HG03135 (cell line): ENCODE data around the gene CPE.
"Not testable (repeated sequence)": the region's sequence is repeated elsewhere in the genome, so short reads cannot be mapped to it uniquely, and the experiment has no call there.

Experiments used
- ATAC-seq: cut with Tn5 transposase; IDR thresholded peaks from one replicate; pipeline ENCODE4 v1.9.1; 2021; ENCODE audit warnings: mild to moderate bottlenecking, moderate library complexity; ENCODE audit not compliant: unreplicated experiment

Gene CPE

GRCh38 chr4:165403048-165403447 lies 24.2 kb downstream of the CPE start:
- ATAC-seq, result no peak

GRCh38 chr4:165403637-165404036 lies 24.8 kb downstream of the CPE start:
- ATAC-seq, result no peak

GRCh38 chr4:165404080-165404479 lies 25.3 kb downstream of the CPE start:
- ATAC-seq, result no peak

- ATAC-seq, result no peak
Observed at GRCh38 chr4:165404696-165405095, 25.9 kb downstream of the CPE start.

GRCh38 chr4:165410214-165410613 lies 31.4 kb downstream of the CPE start:
- ATAC-seq, result no peak

GRCh38 chr4:165415910-165416309 lies 37.1 kb downstream of the CPE start:
- no peak for ATAC-seq

GRCh38 chr4:165418073-165418472 lies 39.3 kb downstream of the CPE start:
- no peak for ATAC-seq

GRCh38 chr4:165425629-165426028 lies 46.8 kb downstream of the CPE start:
- no peak for ATAC-seq

- ATAC-seq, result no peak
Observed at GRCh38 chr4:165426331-165426730, 47.5 kb downstream of the CPE start.

- no peak for ATAC-seq
Observed at GRCh38 chr4:165426823-165427222, 48.0 kb downstream of the CPE start.

GRCh38 chr4:165428957-165429356 lies 50.1 kb downstream of the CPE start:
- ATAC-seq, result no peak

- no peak for ATAC-seq
Observed at GRCh38 chr4:165433529-165433928, 54.7 kb downstream of the CPE start.

GRCh38 chr4:165437691-165438090 lies 58.9 kb downstream of the CPE start:
- ATAC-seq, result no peak

- no peak for ATAC-seq
Observed at GRCh38 chr4:165439344-165439743, 60.5 kb downstream of the CPE start.

GRCh38 chr4:165439981-165440380 lies 61.2 kb downstream of the CPE start:
- no peak for ATAC-seq

- no peak for ATAC-seq
Observed at GRCh38 chr4:165440415-165441158, 61.8 kb downstream of the CPE start.

- ATAC-seq, result no peak
Observed at GRCh38 chr4:165443276-165443675, 64.5 kb downstream of the CPE start.

- ATAC-seq, result no peak
Observed at GRCh38 chr4:165448700-165449099, 69.9 kb downstream of the CPE start.

GRCh38 chr4:165449333-165449732 lies 70.5 kb downstream of the CPE start:
- ATAC-seq, result no peak

- no peak for ATAC-seq
Observed at GRCh38 chr4:165450871-165451270, 72.1 kb downstream of the CPE start.

- ATAC-seq, result not testable (repeated sequence)
Observed at GRCh38 chr4:165453140-165453539, 74.3 kb downstream of the CPE start.

GRCh38 chr4:165454426-165454825 lies 75.6 kb downstream of the CPE start:
- ATAC-seq, result no peak

- ATAC-seq, result no peak
Observed at GRCh38 chr4:165457793-165458192, 79.0 kb downstream of the CPE start.
